Stimulated activated CD8-positive, alpha-beta memory T cell treated with anti-CD3 and anti-CD28 coated beads, Interleukin-7, amount 100 ng/mL, for 4 hours (primary cell): ENCODE results near the gene RAC2.

Source experiments
- DNase-seq, 2 donors: peaks; one replicate each; pipeline ENCODE4 v3.0.0-alpha.2; 2020; ENCODE audit warnings: low read depth in 2 of 2

Gene RAC2

DNA sequence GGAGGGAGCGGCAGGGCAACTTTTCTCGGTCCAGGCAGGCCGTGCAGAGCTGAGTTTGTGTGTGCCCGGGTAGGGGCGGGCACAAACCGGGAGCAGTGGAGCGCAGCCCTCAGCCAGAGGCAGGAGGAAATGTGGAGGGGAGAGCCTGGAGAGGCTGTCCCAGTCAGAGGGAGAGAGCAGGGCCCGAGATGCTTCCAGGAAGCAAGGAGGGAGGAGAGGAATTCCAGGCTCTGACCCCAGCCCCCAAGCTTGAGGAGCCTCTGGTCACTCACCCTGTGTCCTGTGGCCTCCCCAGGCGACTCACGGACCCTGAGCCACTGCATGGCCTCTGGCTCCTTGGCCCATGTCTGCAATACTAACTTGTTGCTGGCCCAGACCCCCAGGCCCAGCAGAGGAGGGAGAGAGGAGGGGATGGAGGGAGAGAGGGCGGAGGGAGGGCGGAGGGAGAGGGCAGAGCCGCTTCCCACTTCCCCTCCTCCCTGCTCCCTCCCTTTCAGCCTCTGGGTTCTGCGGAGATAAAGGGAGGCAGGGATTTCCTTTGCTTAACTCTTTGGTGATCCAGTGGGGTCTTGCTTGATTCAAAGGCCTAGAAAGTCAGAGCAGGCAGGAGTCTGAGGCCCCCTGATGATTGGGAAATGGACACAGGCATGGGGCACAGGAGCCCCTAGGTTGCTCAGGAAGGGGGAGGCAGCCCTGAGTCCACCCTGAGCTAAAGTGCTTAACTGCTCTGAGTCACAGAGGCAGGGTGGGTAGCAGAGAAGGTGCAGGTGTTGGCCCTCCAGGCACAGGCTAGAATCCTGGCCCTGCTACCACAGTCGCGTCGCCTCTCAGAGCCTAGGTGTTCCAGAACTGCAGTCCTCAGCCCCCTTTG lies 55.9 kb downstream of the RAC2 start, which contains the start of gene C1QTNF6:
C1QTNF6 (minus strand) TSS at position 357 of the 871 bp plus-strand sequence; CDS start at position 323, 34 bp downstream.
- no peak for DNase-seq

DNA sequence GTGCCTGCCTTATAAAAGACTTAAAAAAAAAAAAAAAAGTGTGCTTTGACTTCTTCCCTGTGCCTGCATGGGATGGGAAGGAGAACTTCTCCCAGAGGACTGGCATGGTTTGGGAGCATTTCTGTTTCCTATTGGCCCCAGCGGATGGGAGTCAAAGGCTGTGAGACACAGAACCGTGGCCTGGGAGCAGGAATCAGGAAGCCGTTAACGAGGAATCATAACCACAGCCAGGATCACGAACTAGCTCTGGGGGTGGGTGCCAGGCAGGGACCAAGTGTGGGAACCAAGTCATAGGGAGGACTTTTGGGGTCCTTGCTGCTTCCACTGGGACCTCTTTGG lies 56.5 kb downstream of the RAC2 start:
- no peak for DNase-seq

DNA sequence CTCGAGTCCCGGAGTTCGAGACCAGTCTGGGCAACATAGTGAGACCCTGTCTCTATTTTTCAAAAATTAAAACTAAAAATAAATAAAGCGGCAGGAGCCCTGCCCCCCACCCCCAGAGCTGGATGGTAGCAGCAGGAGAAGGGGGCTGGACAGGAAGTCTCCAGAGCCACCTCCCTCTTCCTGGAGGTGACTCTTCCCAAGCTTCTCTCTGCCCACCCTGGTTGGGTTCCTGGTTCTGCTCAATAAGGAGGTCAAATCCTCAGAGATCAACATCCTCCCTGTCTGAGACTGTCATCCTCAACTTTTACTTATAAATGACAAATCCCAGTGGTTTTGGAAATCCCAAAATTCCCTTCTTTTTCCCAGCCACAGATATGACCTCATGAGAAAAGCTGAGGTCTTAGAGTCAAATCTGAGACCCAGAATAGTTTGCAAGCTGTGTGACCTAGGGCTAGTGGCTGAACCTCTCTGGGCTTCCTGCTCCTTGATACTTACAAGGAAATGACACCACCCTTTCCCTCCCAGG lies 57.0 kb downstream of the RAC2 start:
- no peak for DNase-seq

DNA sequence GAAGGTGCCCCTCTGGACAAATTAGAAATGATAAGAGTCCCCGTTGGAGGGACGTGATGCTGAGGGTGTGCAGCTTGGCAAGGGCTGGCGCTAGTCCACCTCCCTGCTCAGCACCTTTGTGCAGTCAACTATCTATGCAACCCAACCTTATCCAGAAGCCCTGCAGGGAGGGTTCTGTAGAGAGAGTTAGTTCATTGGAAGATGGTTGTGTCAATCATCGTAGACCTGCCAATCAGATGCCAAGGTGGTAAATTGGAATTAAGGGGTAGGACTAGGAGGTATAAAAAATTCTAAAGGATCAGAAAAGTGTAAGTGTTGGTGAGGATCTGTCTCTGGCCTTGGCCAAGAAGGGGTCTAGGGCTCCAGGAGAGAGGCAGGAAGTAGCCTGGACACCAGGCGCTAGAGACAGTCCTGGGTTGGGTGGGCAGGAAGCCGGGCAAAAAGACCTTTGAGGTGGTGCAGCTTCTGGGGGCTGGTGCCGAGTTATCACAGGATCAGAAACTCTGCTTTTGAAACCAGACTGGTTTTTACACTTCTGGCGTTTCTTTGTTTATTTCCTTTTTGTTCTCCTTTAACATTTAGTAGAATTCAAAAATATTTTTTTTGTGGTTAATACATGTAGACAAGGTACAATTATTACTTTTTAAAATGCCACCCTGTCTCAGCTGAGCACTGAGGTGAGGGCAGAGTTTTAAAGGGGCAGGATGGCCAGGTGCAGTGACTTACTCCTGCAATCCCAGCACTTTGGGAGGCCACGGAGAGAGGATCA lies 57.7 kb downstream of the RAC2 start:
- DNase-seq = peak in 1 of 2 donors; percentile 42

DNA sequence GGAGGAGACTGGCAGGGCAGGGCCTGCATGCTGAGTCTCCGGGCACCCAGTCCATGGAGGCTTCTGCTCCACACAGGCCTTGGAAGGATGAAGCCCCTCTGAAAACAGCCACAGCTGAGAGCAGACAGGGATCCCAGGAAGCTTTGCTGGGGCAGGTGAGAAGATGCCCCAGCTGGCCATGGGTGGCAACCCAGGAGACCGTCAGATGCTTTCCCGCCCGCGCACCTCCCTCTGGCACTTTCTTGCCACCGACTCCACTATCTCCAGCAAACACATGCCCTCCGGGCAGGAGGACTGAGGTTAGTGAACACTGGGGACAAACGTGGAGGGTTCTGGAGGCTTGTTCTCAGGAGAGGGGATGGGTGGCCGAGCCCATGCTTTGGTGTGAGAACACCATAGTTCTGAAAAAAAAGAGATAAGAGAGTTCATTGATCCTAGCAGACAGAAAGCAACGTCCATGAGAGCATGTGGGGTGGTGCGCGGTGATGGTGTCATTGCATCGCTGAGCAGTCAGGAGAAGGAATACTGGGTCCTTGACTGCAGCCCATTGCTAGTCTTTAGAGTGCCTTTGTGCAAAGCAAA lies 58.3 kb downstream of the RAC2 start:
- DNase-seq = no peak

DNA sequence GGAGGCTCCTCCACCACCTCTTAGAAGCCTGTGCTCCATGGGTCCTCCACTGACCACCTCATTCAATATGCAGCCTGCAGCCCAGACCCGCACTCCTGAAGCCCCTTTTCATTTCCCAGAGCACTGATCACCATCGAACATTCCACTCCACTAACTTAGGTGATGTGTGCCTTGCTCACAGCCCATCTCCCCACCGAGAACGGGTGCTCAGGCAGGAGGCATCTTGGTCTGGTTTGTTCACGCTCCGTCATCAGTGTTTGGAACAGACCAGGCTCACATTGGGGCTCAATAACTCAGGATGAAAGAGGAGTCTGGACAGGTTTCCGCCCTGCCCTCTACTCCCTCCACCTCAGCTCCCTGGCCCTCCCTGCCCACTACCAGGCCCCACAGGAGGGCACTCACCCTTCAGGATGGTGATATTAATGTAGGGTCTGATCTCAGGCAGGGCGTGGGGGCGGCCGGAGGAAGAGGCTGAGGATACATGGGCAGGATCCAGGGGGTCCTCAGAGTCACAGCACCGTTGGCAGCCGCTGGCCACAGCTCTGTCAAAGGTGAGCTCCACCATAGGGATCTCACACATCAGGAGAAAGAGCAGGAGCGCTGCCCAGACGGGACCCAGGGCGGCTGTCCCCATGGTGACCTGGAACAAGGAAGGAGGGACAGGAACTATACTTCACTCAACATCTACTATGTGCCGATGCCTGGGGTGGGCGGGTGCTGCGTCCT lies 59.1 kb downstream of the RAC2 start:
- DNase-seq = no peak

DNA sequence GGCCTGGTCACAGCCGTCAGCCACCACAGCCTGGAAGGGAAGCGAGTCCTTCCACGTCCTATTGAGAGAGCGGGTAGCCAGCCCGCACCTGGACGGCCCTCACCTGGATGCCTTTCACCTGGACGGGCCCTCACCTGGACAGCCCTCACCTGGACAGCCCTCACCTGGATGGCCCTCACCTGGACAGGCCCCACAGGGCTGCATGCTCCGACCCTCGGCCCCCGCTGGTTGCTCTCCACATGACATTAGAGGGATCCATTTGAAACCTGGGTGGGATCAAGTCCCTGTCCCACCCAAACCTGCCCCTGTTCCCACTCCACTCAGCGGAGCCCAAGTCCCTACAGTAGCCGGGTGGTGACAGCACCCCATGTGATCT lies 59.7 kb downstream of the RAC2 start:
- no peak for DNase-seq

DNA sequence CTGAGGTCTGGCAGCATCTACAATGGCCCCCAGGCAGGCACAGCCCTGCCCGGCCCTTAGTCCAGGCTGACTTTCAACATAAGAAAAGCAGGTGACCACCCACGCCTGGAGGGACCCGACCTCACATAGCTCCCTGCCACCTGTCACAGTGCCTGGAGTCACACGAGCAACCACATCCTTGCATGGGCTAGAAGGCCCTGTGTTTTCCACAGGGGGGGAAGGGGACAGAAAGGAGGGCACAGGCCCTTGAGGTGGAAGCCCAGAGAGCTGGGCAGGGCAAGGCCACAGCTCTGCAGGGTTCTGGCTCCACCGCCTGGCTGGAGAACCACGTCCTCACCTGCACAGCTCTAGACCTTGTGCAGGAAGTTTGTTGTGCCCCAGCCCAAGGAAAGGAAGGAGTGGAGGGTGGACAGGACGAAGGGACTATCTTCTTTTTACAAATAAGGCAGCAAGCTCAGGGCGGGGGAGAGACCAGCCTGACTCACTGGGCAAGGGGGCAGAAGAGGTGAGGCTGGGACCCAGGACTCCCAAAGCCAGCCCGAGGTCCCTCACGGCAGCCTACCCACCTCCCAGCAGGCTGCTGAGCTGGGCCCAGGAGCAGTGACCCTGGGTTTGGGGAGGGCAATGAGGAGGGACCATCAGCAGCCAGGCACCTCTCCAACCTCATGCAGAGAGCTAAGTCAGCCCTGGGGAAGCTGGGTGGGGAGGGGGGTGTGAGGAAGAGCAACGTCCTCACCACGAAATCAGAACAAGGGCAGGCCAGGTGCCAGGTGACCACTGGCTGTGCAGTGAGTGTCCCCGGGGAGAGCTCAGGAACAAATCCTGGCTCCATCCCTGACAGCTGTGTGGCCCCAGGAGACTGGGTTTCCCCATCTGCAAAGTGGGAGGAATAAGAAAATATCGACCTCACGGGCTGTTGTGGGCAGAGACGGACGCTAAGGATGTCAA lies 60.4 kb downstream of the RAC2 start:
- DNase-seq = no peak

DNA sequence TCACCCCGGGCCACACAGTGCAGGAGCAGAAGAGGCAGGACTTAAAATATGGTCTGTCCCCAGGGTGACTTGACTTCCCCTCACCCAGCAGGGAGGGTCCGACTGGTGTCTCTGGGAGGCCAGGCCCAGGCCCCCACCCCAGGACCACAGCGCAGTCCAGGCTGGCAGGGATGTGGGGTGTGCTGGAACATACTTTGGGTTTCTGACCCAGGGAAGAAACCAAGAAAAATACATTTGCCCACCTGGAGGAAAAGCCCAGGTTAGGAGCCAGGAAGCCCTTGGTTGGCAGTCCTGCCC lies 61.2 kb downstream of the RAC2 start:
- DNase-seq = no peak

DNA sequence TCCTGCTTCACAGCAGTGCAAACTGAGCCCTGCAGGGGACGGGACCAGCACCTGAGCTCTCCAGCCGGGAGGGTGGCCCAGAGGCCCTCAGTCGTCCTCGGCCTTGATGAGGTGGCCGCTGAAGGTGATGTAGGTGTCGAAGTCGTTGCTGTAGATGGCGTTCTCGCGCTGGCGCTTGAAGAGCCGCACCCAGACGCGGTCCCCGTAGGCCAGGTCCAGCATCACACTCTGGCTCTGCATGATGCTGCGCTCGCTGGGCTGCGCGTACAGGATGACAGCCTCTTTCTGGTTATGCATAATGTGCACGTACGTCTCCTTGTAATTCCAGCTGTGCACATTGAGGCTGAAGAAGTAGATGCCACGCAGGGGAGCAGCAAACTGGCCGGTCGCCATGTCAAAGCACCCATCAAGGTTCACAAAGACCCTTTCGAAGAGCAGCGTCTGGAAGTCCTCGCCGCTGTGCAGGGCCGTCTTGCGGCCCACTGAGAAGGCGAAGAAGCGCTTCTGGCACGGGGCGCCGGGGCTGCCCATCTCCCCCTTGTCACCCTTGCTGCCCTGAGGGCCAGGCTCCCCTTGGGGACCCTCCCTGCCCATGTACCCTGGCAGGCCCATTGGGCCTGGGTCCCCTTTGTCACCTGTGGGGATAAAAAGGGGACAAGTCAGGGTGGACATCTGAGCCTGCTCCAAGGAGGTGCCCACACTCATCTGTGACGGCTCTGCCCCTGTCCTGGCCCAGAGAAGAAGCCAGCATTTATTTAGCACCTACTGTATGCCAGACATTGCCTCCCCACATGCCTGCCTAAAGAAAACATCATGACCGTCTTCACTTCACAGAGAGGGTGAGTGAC lies 61.7 kb downstream of the RAC2 start:
- DNase-seq = no peak

DNA sequence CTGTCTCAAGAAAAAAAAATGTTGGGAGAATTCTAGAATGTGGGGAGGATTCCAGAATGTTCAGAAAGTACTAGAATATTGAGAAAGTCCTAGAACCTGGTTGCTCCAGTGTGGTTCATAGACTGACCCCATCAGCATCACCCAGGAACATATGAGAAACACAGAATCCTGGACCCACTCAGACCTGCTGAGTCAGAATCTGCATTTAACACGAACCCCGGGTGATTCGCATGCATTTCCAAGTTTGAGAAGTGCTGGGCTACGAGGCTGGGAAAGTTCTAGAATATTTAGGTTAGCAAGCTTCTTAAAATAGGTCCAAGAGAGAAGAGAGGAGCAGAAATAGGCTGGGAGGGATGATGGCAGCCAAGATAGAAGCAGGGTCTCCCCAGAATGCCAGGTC lies 62.4 kb downstream of the RAC2 start:
- no peak for DNase-seq

DNA sequence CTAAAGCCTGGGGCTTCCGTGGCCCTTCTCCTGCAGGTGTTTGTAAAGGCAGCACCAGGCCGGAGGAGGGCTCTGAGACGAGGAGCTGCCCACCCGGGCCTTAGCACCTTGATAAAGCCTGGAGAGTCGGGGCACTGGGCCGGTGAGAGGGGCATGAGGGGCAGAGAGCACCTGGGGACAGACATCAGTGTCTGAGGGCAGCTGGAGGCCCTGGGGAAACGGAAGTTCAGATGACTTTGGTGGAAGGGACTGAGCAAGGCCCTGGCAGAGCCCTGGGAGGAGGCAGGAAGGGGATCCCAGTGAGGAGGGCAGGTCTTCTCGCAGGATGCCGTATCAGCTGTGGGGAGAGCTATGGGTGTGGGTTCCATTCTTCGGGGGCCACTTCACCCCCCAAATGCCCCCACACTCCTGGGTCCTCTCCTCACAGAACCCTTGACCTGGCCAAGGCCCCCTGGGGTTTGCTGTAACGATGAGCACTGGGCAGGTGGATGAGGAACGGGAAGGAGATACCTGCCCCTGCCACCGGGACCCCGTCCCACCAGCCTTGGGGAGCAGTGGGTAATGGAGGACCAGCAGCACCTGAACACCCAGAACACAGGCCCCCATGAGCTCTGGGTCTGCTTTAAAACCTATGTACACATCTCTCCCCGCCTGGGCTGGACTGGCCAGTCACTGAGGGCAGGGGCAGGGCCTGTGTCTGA lies 63.4 kb downstream of the RAC2 start:
- no peak for DNase-seq

DNA sequence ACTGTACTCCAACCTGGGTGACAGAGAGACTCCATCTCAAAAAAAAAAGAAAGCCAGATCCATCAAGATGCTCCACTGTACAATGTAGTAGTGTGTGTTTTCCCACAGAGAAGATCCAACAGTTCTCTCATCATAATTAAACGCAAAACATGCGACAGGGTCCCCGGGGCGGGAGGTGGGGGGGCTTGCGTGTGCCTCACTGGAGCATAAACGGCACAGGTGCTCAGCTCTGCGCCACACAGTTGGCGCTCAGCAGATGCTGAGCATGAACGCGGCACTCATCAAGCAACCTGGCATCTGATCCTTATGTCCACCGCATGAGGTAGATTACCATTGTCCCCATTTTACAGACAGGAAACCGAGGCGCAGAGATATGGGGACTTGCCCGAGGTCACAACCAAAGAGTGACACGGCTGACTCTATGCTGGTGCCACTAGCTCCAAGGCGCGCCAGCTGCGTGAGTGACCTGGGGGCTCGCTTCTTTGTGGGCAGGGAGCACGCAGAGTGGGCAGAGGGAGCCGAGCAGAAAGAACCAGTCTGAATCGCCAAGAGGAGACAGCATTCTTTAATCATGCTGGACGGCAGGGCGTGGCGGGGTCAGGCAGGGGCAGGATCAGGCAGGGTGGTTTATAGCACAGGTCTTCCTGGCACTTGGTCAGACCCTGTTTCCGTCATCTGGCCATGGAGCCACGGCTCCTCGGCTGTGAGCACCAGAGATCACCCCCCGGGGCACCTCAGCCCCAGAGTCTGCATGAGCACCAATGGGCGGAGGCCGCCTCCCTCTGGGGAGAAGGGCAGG lies 64.2 kb downstream of the RAC2 start:
- no peak for DNase-seq

DNA sequence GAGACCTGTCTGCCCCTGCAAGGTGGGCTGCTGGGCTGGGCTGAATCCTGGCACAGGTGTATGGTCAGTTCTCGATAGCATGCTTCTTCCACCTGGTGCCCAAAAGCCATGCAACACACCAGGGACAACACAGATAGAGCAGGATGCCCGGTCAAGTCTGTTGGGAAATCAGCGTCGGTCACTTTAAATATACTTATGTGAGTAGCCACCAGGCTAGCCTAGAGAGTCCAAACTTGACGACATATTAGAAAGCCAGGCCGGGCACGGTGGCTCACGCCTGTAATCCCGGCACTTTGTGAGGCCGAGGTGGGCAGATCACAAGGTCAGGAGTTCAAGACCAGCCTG lies 65.0 kb downstream of the RAC2 start:
- DNase-seq = no peak

DNA sequence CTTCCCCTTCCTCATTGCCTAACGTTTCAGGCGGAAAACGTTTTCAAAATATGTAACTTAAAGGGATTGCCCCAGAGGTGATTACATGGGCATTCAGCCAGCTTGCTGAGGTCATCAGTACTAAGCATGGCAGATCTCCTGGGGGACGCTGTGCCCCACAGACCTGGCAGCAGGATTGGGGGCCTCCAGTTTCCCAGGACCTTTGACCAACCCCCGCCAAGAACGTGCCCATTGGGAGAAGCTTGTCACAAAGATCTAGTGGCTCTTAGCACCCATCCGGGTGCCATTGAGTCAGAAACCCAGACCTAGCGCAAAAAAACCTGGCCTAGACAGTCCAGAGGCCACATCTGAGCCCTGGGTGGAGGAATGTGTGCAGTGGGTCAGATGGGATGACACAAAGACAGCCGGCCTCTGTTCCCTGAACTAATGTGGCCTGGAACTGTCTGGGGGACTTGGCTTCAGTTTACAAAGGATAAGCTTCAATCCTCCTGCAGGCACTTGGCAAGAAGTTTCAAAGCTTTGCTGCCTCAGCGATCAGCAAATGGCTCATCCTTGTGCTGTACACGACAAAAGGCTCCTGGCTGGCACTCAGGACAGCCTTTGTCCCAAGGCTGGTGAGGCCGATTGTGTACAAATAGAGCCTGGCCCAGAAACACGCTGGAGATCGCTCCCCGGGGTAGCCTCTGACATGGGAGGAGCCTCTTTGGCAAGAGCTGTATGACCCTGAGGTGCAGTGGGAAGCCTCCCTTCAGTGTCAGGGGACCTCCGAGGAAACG lies 65.5 kb downstream of the RAC2 start:
- DNase-seq = no peak

DNA sequence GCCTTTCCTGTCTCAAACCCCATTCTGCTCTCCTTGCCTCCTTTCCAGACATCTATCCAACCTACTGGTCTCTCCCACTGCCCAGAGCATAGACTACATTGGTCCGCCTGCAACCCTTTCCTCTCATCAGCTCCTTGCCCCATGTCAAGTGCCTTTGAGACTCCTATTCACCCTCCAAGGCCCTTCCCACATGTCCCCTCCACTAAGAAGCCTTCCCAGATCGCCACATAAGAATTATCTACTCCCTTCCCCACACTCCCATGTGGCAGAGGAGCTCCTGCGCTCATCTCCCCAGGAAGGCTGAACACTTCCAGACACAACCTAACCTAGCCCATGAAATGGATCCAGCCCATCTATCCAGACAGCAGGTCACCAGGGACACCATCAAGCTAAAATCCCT lies 66.3 kb downstream of the RAC2 start:
- DNase-seq = no peak

DNA sequence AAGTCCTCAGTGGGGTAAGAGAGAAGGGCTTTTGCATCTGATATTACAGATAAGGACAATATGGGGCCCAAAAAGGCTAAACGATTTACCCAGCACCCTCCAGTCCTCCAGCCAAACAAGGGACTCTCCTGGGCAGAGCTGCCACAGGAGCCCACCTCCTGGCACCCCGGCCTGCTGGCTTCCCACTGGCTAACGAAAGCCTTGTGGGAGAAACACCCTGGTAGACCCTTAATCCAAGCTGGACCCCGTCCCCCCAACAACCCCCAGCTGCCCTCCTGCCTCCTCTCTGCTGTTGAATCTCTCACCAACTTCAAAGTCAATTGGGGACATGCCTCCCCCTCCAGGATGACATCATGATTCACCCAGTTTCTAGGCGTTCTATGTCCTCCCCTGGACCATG lies 66.8 kb downstream of the RAC2 start:
- no peak for DNase-seq
